Nephron progenitor cell (in vitro differentiated cells): ENCODE data around the gene ANKRD49.

Source experiments
- DNase-seq: peaks from one replicate; pipeline ENCODE4 v3.0.0; 2021
- H3K27ac Mint-ChIP-seq: 2 replicates; pipeline ENCODE4 v1.8.0; 2021; ENCODE audit warnings: mild to moderate bottlenecking, moderate library complexity, mixed read lengths
- H3K27me3 Mint-ChIP-seq: 2 replicates; pipeline ENCODE4 v1.8.0; 2021; ENCODE audit warnings: mild to moderate bottlenecking, low read depth, mixed read lengths; ENCODE audit not compliant: poor library complexity
- H3K36me3 Mint-ChIP-seq: 2 replicates; pipeline ENCODE4 v1.8.0; 2021; ENCODE audit warnings: low read depth, mixed read lengths
- H3K4me1 Mint-ChIP-seq: 2 replicates; pipeline ENCODE4 v1.8.0; 2021; ENCODE audit warnings: mixed read lengths
- H3K4me3 Mint-ChIP-seq: 2 replicates; pipeline ENCODE4 v1.8.0; 2021; ENCODE audit warnings: mild to moderate bottlenecking, moderate library complexity, mixed read lengths
- H3K9me3 Mint-ChIP-seq: 2 replicates; pipeline ENCODE4 v1.8.0; 2021; ENCODE audit warnings: mild to moderate bottlenecking, moderate library complexity, mixed read lengths
- CTCF ChIP-seq: fragments of 200-600 bp; sonication (generic); IDR thresholded peaks from 2 replicates; pipeline ENCODE4 v1.5.0; 2021; ENCODE audit warnings: antibody characterized with exemption

Gene ANKRD49

GRCh38 chr11:94450048-94450447 is 43.7 kb upstream of the ANKRD49 start:
- Mint-ChIP-seq H3K27me3 (peaks cover 5% of the 10 kb centered on the region), H3K4me3 (no peak overlapping the region), H3K36me3 (peaks cover 39% of the 10 kb centered on the region), H3K9me3 (no peaks in the 10 kb centered on the region), H3K27ac (no peak overlapping the region), H3K4me1 (no peaks in the 10 kb centered on the region)
- DNase-seq = no peak
- no peak for TF ChIP-seq CTCF

GRCh38 chr11:94452988-94453387 is 40.8 kb upstream of the ANKRD49 start:
- TF ChIP-seq CTCF = no peak
- Mint-ChIP-seq H3K36me3 (peaks cover 28% of the 10 kb centered on the region), H3K9me3 (no peaks in the 10 kb centered on the region), H3K27me3 (no peaks in the 10 kb centered on the region), H3K4me1 (no peaks in the 10 kb centered on the region), H3K4me3 (no peak overlapping the region), H3K27ac (no peak overlapping the region)
- no peak for DNase-seq

- Mint-ChIP-seq H3K36me3 (peaks cover 23% of the 10 kb centered on the region), H3K9me3 (no peaks in the 10 kb centered on the region), H3K4me1 (no peaks in the 10 kb centered on the region), H3K27ac (no peak overlapping the region), H3K4me3 (no peak overlapping the region), H3K27me3 (no peaks in the 10 kb centered on the region)
- TF ChIP-seq CTCF = no peak
- DNase-seq = no peak
Observed at GRCh38 chr11:94454301-94454700, 39.5 kb upstream of the ANKRD49 start.

- Mint-ChIP-seq H3K36me3 (peaks cover 31% of the 10 kb centered on the region), H3K9me3 (no peaks in the 10 kb centered on the region), H3K27ac (no peak overlapping the region), H3K27me3 (no peaks in the 10 kb centered on the region), H3K4me1 (no peaks in the 10 kb centered on the region), H3K4me3 (no peak overlapping the region)
- TF ChIP-seq CTCF = no peak
- no peak for DNase-seq
Observed at GRCh38 chr11:94455861-94456260, 37.9 kb upstream of the ANKRD49 start.

GRCh38 chr11:94457118-94458029 is 36.4 kb upstream of the ANKRD49 start:
- H3K27ac Mint-ChIP-seq = no peak overlapping the region

More at GRCh38 chr11:94457118-94458029, 36.4 kb upstream of the ANKRD49 start:
- DNase-seq = no peak
- Mint-ChIP-seq H3K36me3 (peaks cover 45% of the 10 kb centered on the region), H3K9me3 (no peaks in the 10 kb centered on the region), H3K4me1 (no peaks in the 10 kb centered on the region), H3K27me3 (no peaks in the 10 kb centered on the region), H3K4me3 (no peak overlapping the region)
- no peak for TF ChIP-seq CTCF
